ENCODE data around the gene TMEM161A. TPM values are rescaled to one million over a fixed set of nuclear protein-coding genes. Genes with fewer than 3 reads are reported as not detected.
A peak's percentile ranks its signal among the peaks of the same experiment; 100 is the strongest.

TMEM161A gene
- total RNA-seq, 1 donor from 2014 or later, result 42.3 TPM

DNA sequence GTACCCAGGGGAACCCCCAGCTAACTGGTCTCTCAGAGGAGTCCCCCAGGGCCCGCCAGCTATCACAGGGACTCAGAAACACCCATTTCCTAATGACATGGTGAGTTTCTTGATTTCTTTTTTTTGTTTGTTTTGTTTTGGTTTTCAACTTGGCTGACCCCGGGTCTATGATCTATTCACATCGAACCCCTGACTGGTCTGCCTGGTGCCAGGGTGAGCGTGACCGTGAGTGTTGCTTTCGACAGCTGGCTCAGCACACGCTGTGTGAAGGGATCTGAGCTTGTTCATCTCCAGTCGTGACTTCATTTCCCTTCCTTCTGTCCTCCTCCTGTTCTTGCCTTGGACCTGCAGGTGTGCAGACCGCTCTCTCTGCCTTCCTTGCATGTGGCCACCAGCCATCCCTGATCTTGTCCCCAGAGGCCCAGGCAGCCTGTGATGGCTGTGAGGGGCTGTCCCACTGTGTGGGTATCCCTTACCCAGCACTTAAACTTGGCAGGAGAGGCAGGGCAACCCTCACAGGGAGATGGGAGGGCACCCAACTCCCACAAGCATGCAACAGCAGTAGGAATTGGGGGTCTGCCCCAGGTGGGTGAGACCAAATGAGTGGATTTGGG is 26.2 kb downstream of the TMEM161A start:
- Mint-ChIP-seq H3K4me3 (ENCODE audit: low read depth) (no peak overlapping the region), H3K9me3 (ENCODE audit: low read depth) (no peaks in the 10 kb centered on the region)

DNA sequence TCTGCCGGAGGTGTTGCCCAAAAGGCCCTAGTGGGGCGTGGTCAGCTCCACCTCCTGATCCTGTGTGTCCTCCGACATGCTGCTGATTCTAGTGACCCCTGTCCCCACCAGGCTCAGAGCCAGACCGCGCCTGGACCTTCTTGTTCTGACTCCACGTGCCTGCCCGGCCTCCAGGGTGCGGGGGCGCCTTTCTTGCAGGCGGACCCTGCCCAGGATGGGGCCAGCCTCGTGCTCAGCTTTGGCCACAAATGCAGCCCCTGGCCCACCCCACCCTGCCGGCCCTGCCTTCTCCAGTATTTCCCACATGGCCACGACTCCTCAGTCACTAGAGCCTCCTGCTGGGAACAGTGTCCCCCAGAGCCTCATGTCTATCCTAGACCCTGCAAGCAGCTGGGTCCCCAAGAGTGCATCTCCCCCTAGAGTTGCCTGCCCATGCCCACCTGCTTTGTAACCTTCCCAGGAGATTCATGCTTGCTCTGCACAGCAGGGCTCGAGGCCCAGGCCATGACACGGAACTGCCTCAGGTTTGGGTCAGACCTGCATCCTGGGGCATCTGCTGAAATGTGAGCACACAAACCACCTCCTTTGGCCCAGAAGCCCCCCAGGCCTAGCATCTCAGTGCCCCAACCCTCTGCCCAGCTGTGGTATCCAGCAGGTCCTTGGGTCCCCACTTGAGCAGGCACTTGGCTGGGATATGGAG is 27.0 kb downstream of the TMEM161A start:
- no peak for TF ChIP-seq CTCF (IDR thresholded peaks at IDR 0.05; ENCODE audit: unreplicated experiment)
- Mint-ChIP-seq H3K27ac (no peak overlapping the region), H3K27me3 (peaks cover 18% of the 10 kb centered on the region), H3K4me1 (ENCODE audit: low read depth) (peaks cover 5% of the 10 kb centered on the region), H3K9me3 (ENCODE audit: low read depth) (no peaks in the 10 kb centered on the region), H3K36me3 (ENCODE audit: insufficient read depth) (peaks cover 6% of the 10 kb centered on the region), H3K4me3 (ENCODE audit: low read depth) (no peak overlapping the region)
- DNase-seq (ENCODE audit: low spot score, unreplicated experiment), result no peak

More for the DNA sequence above, 26.2 kb downstream of the TMEM161A start:
- Mint-ChIP-seq H3K27me3 (peaks cover 18% of the 10 kb centered on the region), H3K4me1 (ENCODE audit: low read depth) (peaks cover 3% of the 10 kb centered on the region), H3K27ac (peak overlapping the region; percentile 49), H3K36me3 (ENCODE audit: insufficient read depth) (peaks cover 6% of the 10 kb centered on the region)
- TF ChIP-seq CTCF (IDR thresholded peaks at IDR 0.05; ENCODE audit: unreplicated experiment), result no peak
- no peak for DNase-seq (ENCODE audit: low spot score, unreplicated experiment)

DNA sequence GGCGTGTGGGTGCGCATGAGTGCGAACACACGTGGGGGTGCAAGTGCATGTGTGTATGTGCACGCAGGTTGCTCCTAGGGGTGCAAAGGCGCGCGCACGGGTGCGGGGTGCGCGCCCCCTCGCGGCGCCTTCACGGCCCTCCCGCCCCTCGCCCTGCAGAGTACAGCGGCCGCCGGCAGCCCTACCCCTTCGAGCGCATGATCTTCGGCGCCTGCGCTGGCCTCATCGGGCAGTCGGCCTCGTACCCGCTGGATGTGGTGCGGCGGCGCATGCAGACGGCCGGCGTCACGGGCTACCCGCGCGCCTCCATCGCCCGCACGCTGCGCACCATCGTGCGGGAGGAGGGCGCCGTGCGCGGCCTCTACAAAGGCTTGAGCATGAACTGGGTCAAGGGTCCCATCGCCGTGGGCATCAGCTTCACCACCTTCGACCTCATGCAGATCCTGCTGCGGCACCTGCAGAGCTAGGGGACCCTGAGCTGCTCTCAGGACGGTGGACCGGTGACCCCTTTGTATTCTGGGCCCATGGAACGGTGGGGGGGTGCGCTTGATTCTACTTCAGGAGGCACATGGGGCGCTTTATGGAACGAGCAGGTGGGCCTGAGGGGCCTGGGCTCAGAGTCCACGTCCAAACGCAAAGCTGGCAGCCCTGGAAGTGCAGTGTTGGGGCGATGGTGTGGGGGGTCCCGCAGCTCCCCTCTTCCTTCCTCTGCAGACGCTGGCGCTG is 27.7 kb downstream of the TMEM161A start:
- H3K27ac Mint-ChIP-seq, result no peak overlapping the region
- peaks cover 8% of the 10 kb centered on the region for H3K4me1 Mint-ChIP-seq (ENCODE audit: low read depth)
- TF ChIP-seq CTCF (IDR thresholded peaks at IDR 0.05; ENCODE audit: unreplicated experiment), result peak; percentile 50
- H3K9me3 Mint-ChIP-seq (ENCODE audit: low read depth), result no peaks in the 10 kb centered on the region
- H3K4me3 Mint-ChIP-seq (ENCODE audit: low read depth), result no peak overlapping the region
- peak; percentile 39 for DNase-seq (ENCODE audit: low spot score, unreplicated experiment)
- peaks cover 4% of the 10 kb centered on the region for H3K36me3 Mint-ChIP-seq (ENCODE audit: insufficient read depth)
- peaks cover 18% of the 10 kb centered on the region for H3K27me3 Mint-ChIP-seq

DNA sequence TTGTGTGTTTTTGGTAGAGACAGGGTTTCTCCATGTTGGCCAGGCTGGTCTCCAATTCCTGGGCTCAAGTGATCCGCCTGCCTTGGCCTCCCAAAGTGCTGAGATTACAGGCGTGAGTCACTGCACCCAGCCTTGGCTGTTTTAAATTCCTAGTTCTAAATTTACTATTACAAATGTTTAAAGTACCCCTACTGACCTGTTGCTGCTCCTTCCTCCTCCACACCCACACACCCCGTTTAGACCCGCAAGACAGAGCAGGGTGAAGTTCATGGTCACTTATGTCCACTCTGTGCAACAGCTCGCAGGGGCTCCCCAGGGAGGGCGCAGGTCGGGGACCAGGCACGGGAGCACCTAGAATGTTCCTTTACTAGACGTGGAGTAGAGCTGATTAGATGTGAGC is 28.7 kb downstream of the TMEM161A start:
- Mint-ChIP-seq H3K27me3 (peaks cover 18% of the 10 kb centered on the region), H3K4me3 (ENCODE audit: low read depth) (no peak overlapping the region)
- no peak for DNase-seq (ENCODE audit: low spot score, unreplicated experiment)

More for the DNA sequence above, 28.7 kb downstream of the TMEM161A start:
- Mint-ChIP-seq H3K27ac (no peak overlapping the region), H3K4me1 (ENCODE audit: low read depth) (peaks cover 11% of the 10 kb centered on the region), H3K36me3 (ENCODE audit: insufficient read depth) (peaks cover 2% of the 10 kb centered on the region), H3K9me3 (ENCODE audit: low read depth) (no peaks in the 10 kb centered on the region)
- TF ChIP-seq CTCF (IDR thresholded peaks at IDR 0.05; ENCODE audit: unreplicated experiment), result no peak

Data from progenitor cell of endocrine pancreas (in vitro differentiated cells).